ENCODE measurements around the gene TARDBP.
"Not testable (repeated sequence)": the region's sequence is repeated elsewhere in the genome, so short reads cannot be mapped to it uniquely, and the experiment has no call there.

GRCh38 chr1:11051121-11051520 lies 38.7 kb downstream of the TARDBP start:
- not testable (repeated sequence) for TF ChIP-seq CTCF (conservative IDR thresholded peaks at IDR 0.05); ZFX (IDR thresholded peaks at IDR 0.05)
